NOMO-1 treated with dmso at 0.1 percent for 144 hours (cell line): ENCODE data around the gene FREM2.

Experiments used
- DNase-seq: peaks from one replicate; lab custom pipeline; 2025; ENCODE audit not compliant: unreplicated experiment; lab: John Stamatoyannopoulos, UW

Gene FREM2

GRCh38 chr13:38883783-38884182 is 196.9 kb downstream of the FREM2 start:
- no peak for DNase-seq

- no peak for DNase-seq
Measured at GRCh38 chr13:38888309-38888708, 201.4 kb downstream of the FREM2 start.

GRCh38 chr13:38895075-38895474 is 208.2 kb downstream of the FREM2 start:
- DNase-seq: no peak

- no peak for DNase-seq
Measured at GRCh38 chr13:38897521-38897920, 210.6 kb downstream of the FREM2 start.

- no peak for DNase-seq
Measured at GRCh38 chr13:38898481-38898880, 211.6 kb downstream of the FREM2 start.

- no peak for DNase-seq
Measured at GRCh38 chr13:38899571-38899970, 212.7 kb downstream of the FREM2 start.

- DNase-seq: no peak
Measured at GRCh38 chr13:38900188-38900587, 213.3 kb downstream of the FREM2 start.

- DNase-seq: no peak
Measured at GRCh38 chr13:38902551-38902950, 215.7 kb downstream of the FREM2 start.

GRCh38 chr13:38905081-38905480 is 218.2 kb downstream of the FREM2 start:
- no peak for DNase-seq

- no peak for DNase-seq
Measured at GRCh38 chr13:38905861-38906260, 219.0 kb downstream of the FREM2 start.

GRCh38 chr13:38908574-38908973 is 221.7 kb downstream of the FREM2 start:
- no peak for DNase-seq

- DNase-seq: no peak
Measured at GRCh38 chr13:38914070-38914469, 227.2 kb downstream of the FREM2 start.

- no peak for DNase-seq
Measured at GRCh38 chr13:38921081-38921480, 234.2 kb downstream of the FREM2 start.

GRCh38 chr13:38922170-38922569 is 235.3 kb downstream of the FREM2 start:
- DNase-seq: no peak

- DNase-seq: no peak
Measured at GRCh38 chr13:38933786-38934185, 246.9 kb downstream of the FREM2 start.
